BJ (cell line): ENCODE results near the gene RNASE9. TPM values are rescaled to one million over a fixed set of nuclear protein-coding genes. Genes with fewer than 3 reads are reported as not detected.

Experiments
- CTCF ChIA-PET: fragments of 350-600 bp; formaldehyde crosslinking; extraction: SDS; loops from one replicate; lab custom pipeline; 2021; ENCODE audit warnings: antibody characterized with exemption, inconsistent platforms; lab: Yijun Ruan, JAX
- POLR2A ChIA-PET: fragments of 300-600 bp; sonication (Branson Sonifier 250); formaldehyde crosslinking; extraction: SDS; loops from one replicate; lab custom pipeline; 2021; ENCODE audit warnings: antibody characterized with exemption; lab: Charles Lee
- DNase-seq: peaks from one replicate; pipeline ENCODE4 v3.0.0-alpha.2; 2011; ENCODE audit warnings: low read depth
- H3K27me3 ChIP-seq: 2 replicates; pipeline ENCODE4 v1.6.0; 2011; ENCODE audit warnings: low read length; ENCODE audit not compliant: control insufficient read depth, insufficient read depth
- H3K36me3 ChIP-seq: 2 replicates; pipeline ENCODE4 v1.5.1; 2011; ENCODE audit warnings: low read length; ENCODE audit not compliant: control insufficient read depth, insufficient read depth
- H3K4me3 ChIP-seq: 2 replicates; pipeline ENCODE4 v1.5.1; 2011; ENCODE audit warnings: low read depth, mild to moderate bottlenecking, control low read depth, low read length
- polyA plus RNA-seq: library from polyadenylated mRNA; depleted of rRNA; stranded (reverse); fragments of >200 nt; gene quantifications from 2 replicates; pipeline ENCODE4 v1.2.3, GENCODE V29; 2011
- TF ChIP-seq, protein P1 (sequence below): IDR thresholded peaks from 2 replicates; pipeline ENCODE4 v1.5.1; 2011; ENCODE audit warnings: low read depth, mild to moderate bottlenecking, control low read depth, inconsistent platforms, low read length, moderate library complexity; ENCODE audit not compliant: insufficient read depth

RNASE9 gene
- polyA plus RNA-seq, 1 experiment, result not detected

DNA sequence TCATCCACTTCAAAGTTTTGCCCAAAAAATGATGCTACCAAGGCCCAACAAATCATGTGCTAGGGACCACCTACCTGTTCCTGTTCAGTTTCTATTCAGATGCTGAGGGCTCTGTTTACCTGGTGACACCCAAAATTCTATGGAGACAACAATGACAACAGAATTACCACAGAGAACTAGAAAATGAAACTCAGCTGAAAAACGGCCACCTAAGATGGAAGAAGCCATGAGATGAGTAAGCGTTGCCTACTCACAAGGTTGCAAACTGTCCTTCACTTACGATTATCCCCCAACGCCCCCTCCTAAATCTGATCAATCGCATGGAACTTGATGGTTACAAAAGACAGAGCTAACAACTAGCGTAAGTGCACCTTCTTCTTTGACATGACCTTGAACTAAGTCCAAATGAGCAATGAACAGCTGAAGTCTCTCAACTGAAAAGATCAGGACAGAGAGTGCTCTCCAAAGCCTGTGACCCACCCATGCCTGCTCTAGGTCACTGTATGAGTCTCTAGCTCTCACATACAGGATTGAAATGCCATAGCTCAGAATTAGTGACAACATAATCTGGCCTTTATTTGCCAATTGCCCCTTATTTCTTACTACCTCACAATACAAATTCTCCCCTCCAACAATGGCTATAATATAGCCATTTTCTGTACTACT, 26.8 kb upstream of the RNASE9 start, which contains the start of gene RNASE11:
Gene RNASE11 (minus strand): TSS at position 513 of the 666 bp plus-strand sequence.
- no peak for DNase-seq
- POLR2A ChIA-PET, result no interaction called here
- CTCF ChIA-PET, result no interaction called here
- Histone ChIP-seq H3K36me3 (no peaks in the 10 kb centered on the region), H3K4me3 (no peak within 1 kb of the TSS), H3K27me3 (no peaks in the 10 kb centered on the region; the same call in 1 of the 2 replicates)
- TF ChIP-seq, protein P1, sequence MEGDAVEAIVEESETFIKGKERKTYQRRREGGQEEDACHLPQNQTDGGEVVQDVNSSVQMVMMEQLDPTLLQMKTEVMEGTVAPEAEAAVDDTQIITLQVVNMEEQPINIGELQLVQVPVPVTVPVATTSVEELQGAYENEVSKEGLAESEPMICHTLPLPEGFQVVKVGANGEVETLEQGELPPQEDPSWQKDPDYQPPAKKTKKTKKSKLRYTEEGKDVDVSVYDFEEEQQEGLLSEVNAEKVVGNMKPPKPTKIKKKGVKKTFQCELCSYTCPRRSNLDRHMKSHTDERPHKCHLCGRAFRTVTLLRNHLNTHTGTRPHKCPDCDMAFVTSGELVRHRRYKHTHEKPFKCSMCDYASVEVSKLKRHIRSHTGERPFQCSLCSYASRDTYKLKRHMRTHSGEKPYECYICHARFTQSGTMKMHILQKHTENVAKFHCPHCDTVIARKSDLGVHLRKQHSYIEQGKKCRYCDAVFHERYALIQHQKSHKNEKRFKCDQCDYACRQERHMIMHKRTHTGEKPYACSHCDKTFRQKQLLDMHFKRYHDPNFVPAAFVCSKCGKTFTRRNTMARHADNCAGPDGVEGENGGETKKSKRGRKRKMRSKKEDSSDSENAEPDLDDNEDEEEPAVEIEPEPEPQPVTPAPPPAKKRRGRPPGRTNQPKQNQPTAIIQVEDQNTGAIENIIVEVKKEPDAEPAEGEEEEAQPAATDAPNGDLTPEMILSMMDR, result no peak

DNA sequence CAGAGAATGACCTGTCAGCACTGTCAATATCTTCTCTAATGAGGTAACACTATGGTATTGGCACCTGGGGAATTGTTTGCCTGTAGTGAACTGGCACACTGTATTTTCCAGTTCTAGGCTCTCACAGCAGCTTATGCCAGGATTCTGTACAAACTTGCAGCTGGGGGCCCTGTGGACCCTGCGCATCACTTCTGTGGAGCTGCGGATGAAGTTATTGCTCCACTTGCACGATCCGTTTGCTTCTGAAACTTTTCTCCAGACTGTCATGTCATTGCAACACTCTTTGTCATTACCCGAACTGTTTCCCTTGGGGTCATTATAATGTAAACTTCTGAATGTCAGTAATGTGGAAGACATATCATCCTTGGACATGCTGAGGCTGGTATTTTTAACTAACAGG, 23.1 kb upstream of the RNASE9 start:
- POLR2A ChIA-PET, result no interaction called here
- Histone ChIP-seq H3K36me3 (no peaks in the 10 kb centered on the region), H3K4me3 (no peak overlapping the region), H3K27me3 (no peaks in the 10 kb centered on the region; the same call in 1 of the 2 replicates)
- TF ChIP-seq, protein P1, result no peak
- CTCF ChIA-PET, result interaction anchor here (0.6 to 0.9 kb wide), 2 partner anchors 29 to 38 kb away, joined by 3 read pairs; no protein-coding TSS in a partner anchor
- no peak for DNase-seq

DNA sequence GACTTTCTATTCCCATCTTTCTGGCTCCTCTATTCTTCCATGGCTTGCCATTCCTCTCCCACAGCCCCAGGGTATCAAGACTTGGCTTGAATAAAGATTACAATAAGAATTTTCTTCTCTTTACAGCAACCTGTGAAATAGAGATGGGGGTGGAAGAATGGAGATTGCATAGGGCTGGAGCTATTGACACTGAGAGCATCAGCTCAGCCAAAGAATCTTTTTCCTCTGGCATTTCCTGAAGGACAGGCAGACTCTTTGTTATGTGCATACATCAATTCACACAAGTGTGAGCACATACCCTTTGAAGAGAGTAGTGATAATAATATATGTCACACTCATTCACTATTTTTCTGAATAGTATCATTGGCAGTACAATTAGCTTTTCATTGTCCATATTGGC, 22.3 kb upstream of the RNASE9 start:
- Histone ChIP-seq H3K4me3 (no peak overlapping the region), H3K36me3 (no peaks in the 10 kb centered on the region), H3K27me3 (no peaks in the 10 kb centered on the region; the same call in 1 of the 2 replicates)
- DNase-seq, result no peak
- POLR2A ChIA-PET, result no interaction called here
- CTCF ChIA-PET, result interaction anchor here (0.9 to 1.6 kb wide), 2 partner anchors 26 to 30 kb away, joined by 3 to 5 read pairs; no protein-coding TSS in a partner anchor
- TF ChIP-seq, protein P1, result no peak

DNA sequence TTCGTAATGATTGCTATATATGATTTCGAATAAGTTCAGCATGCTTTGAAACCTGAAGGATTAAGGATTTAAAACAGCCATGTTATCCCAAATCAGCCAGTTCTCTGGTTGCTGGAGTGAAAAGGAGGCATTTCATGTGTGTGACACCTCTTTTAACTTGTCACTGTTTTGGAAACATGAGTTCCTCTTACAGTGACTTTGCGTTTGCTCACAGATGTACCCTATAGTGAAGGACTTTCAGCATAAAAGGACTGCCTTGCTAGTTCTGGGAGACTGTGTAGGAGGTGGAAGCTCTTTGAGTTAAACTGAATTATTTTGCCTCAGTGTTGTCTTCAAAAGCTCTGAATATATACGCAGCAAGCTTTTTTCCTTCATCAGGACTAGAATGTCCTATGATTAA, 19.4 kb upstream of the RNASE9 start:
- Histone ChIP-seq H3K36me3 (no peaks in the 10 kb centered on the region), H3K27me3 (no peaks in the 10 kb centered on the region), H3K4me3 (no peak overlapping the region)
- CTCF ChIA-PET, result no interaction called here
- no peak for DNase-seq
- TF ChIP-seq, protein P1, result no peak
- POLR2A ChIA-PET, result no interaction called here

DNA sequence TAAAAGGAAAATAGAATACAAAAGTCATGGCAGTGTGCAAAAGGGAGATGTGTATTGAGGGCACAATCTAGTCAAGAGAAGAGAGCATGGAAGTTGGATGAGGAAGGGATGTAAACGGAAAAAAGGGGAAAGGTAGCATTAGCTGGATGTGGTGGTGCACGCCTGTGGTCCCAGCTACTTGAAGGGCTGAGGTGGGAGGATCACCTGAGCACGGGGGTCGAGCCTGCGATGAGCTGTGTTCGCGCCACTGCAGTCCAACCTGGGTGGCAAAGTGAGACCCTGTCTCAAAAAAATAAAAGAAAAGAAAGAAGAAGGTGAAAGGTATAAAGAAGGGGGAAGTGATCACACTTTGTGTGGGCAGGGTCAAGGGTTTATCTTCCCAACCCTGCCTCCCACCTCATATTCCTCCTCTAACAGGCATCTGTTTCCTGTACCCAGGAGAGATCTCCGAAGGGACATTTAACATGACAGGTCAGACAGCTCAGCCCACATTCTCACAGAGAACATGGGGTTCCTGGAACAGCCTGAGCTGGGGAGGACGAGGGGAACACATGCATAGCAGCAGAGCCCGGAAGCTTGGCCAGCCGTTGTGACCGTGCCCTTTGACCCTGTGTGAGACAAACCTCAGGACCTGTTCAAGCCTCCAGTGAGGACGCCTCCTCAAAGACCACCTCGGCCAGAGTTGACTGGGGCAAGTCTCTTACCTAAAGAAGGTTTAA, 18.1 kb upstream of the RNASE9 start:
- Histone ChIP-seq H3K4me3 (no peak overlapping the region), H3K36me3 (no peaks in the 10 kb centered on the region), H3K27me3 (no peaks in the 10 kb centered on the region)
- ChIA-PET POLR2A (no interaction called here), CTCF (no interaction called here)
- TF ChIP-seq, protein P1, result no peak
- no peak for DNase-seq
